ENCODE data around the gene PNMA8B. TPM values are rescaled to one million over a fixed set of nuclear protein-coding genes. Genes with fewer than 3 reads are reported as not detected.

The PNMA8B gene
- total RNA-seq, 1 donor from 2014 or later: 1.5 TPM

GRCh38 chr19:46494941-46495785, 504 bp downstream of the PNMA8B start:
- TF ChIP-seq CTCF (IDR thresholded peaks at IDR 0.05): no peak
- H3K9me3 ChIP-seq: no peaks in the 10 kb centered on the region
- H3K4me1 ChIP-seq: peaks cover 8% of the 10 kb centered on the region
- intact Hi-C loops (cut with DNase I): no loop called here
- peak overlapping the region; percentile 34 for H3K4me3 ChIP-seq
- no peak for ATAC-seq
- H3K36me3 ChIP-seq: no peaks in the 10 kb centered on the region
- H3K27ac ChIP-seq: no peak overlapping the region
- DNase-seq: no peak
- H3K27me3 ChIP-seq (ENCODE audit: low read depth): peaks cover 52% of the 10 kb centered on the region

- no peak for TF ChIP-seq CTCF (IDR thresholded peaks at IDR 0.05)
- Histone ChIP-seq H3K27me3 (ENCODE audit: low read depth) (peaks cover 56% of the 10 kb centered on the region), H3K9me3 (no peaks in the 10 kb centered on the region), H3K27ac (no peak overlapping the region), H3K4me3 (peak overlapping the region; percentile 52), H3K36me3 (no peaks in the 10 kb centered on the region), H3K4me1 (peaks cover 14% of the 10 kb centered on the region)
- DNase-seq (no peak), ATAC-seq (no peak)
- intact Hi-C loops (cut with DNase I): no loop called here
Measured at GRCh38 chr19:46494146-46494940, 1.3 kb downstream of the PNMA8B start.

- DNase-seq: peak; percentile 55
- Histone ChIP-seq H3K36me3 (no peaks in the 10 kb centered on the region), H3K27ac (peak overlapping the region; percentile 64), H3K4me1 (peaks cover 18% of the 10 kb centered on the region), H3K4me3 (peak overlapping the region; percentile 52), H3K9me3 (no peaks in the 10 kb centered on the region), H3K27me3 (ENCODE audit: low read depth) (peaks cover 64% of the 10 kb centered on the region)
- intact Hi-C loops (cut with DNase I): no loop called here
- no peak for TF ChIP-seq CTCF (IDR thresholded peaks at IDR 0.05)
- ATAC-seq: peak; percentile 4 to 34
Measured at GRCh38 chr19:46493236-46494145, 2.2 kb downstream of the PNMA8B start.

- DNase-seq (no peak), ATAC-seq (no peak)
- Histone ChIP-seq H3K36me3 (no peaks in the 10 kb centered on the region), H3K27ac (peak overlapping the region; percentile 64), H3K27me3 (ENCODE audit: low read depth) (peaks cover 71% of the 10 kb centered on the region), H3K4me1 (peaks cover 20% of the 10 kb centered on the region), H3K9me3 (no peaks in the 10 kb centered on the region), H3K4me3 (peak overlapping the region; percentile 52)
- intact Hi-C loops (cut with DNase I): no loop called here
- TF ChIP-seq CTCF (IDR thresholded peaks at IDR 0.05): no peak
Measured at GRCh38 chr19:46492841-46493235, 2.8 kb downstream of the PNMA8B start.
